Mesendoderm (in vitro differentiated cells): ENCODE measurements around the gene C3orf20.

ENCODE experiments used
- DNase-seq: peaks from one replicate; pipeline ENCODE4 v3.0.0; 2013
- H2AK5ac ChIP-seq: 2 replicates; pipeline ENCODE4 v1.6.1; 2013; ENCODE audit warnings: low read length, inconsistent platforms
- H2BK120ac ChIP-seq: 2 replicates; pipeline ENCODE4 v1.6.1; 2013; ENCODE audit warnings: low read depth, mild to moderate bottlenecking, low read length, moderate library complexity, mixed read lengths
- H2BK15ac ChIP-seq: replicated peaks from 2 replicates; pipeline ENCODE4 v1.6.1; 2013; ENCODE audit warnings: low read depth, mild to moderate bottlenecking, moderate library complexity
- H2BK5ac ChIP-seq: 2 replicates; pipeline ENCODE4 v1.6.1; 2013; ENCODE audit warnings: low read length, inconsistent platforms
- H3K18ac ChIP-seq: 2 replicates; pipeline ENCODE4 v1.6.1; 2013; ENCODE audit warnings: mild to moderate bottlenecking, low read length, mixed read lengths
- H3K23ac ChIP-seq: one replicate; pipeline ENCODE4 v1.6.1; 2013; ENCODE audit warnings: low read length
- H3K27ac ChIP-seq: 2 replicates; pipeline ENCODE4 v1.5.1; 2013; ENCODE audit warnings: low read depth, mild to moderate bottlenecking, inconsistent platforms, low read length, moderate library complexity
- H3K27me3 ChIP-seq: 2 replicates; pipeline ENCODE4 v1.6.1; 2013; ENCODE audit warnings: low read length, control low read depth, mild to moderate bottlenecking, inconsistent platforms; ENCODE audit not compliant: insufficient read depth, poor library complexity
- H3K36me3 ChIP-seq: 2 replicates; pipeline ENCODE4 v1.6.1; 2013; ENCODE audit warnings: low read length, inconsistent platforms; ENCODE audit not compliant: control insufficient read depth, insufficient read depth
- H3K4ac ChIP-seq: one replicate; pipeline ENCODE4 v1.6.1; 2013; ENCODE audit warnings: low read depth, mild to moderate bottlenecking, low read length, moderate library complexity
- H3K4me1 ChIP-seq: 2 replicates; pipeline ENCODE4 v1.6.1; 2013; ENCODE audit warnings: low read depth, low read length, inconsistent platforms; ENCODE audit not compliant: control insufficient read depth
- H3K4me2 ChIP-seq: 2 replicates; pipeline ENCODE4 v1.6.1; 2013; ENCODE audit warnings: low read length
- H3K4me3 ChIP-seq: 2 replicates; pipeline ENCODE4 v1.5.1; 2013; ENCODE audit warnings: mild to moderate bottlenecking, low read length
- H3K56ac ChIP-seq: one replicate; pipeline ENCODE4 v1.6.1; 2013; ENCODE audit warnings: low read length
- H3K79me1 ChIP-seq: 2 replicates; pipeline ENCODE4 v1.6.1; 2013; ENCODE audit warnings: low read length, inconsistent platforms
- H3K79me2 ChIP-seq: 2 replicates; pipeline ENCODE4 v1.6.1; 2013; ENCODE audit warnings: mild to moderate bottlenecking, low read length; ENCODE audit not compliant: control insufficient read depth, insufficient read depth
- H3K9ac ChIP-seq: 2 replicates; pipeline ENCODE4 v1.6.1; 2013; ENCODE audit warnings: low read length, inconsistent platforms
- H4K5ac ChIP-seq: one replicate; pipeline ENCODE4 v1.6.1; 2013; ENCODE audit warnings: low read length
- H4K8ac ChIP-seq: one replicate; pipeline ENCODE4 v1.6.1; 2013; ENCODE audit warnings: low read depth, mild to moderate bottlenecking, control low read depth, low read length, moderate library complexity
- WGBS: extraction: QIAGEN DNeasy Blood & Tissue Kit; methylation state at CpG from one replicate; pipeline ENCODE4 v1.1.7; 2013; ENCODE audit warnings: low lambda C conversion rate, missing lambda C conversion rate; ENCODE audit not compliant: insufficient coverage; ENCODE audit errors: extremely low coverage; 5-methylcytosine and 5-hydroxymethylcytosine counted together

Gene C3orf20

GRCh38 chr3:14820156-14820555 is 145.2 kb downstream of the C3orf20 start:
- no peaks in the 10 kb centered on the region for H3K79me2 ChIP-seq
- no peak overlapping the region for H2BK120ac ChIP-seq
- DNase-seq: no peak
- H3K27ac ChIP-seq: no peak overlapping the region
- no peaks in the 10 kb centered on the region for H3K79me1 ChIP-seq
- no peak overlapping the region for H3K23ac ChIP-seq
- no peak overlapping the region for H4K5ac ChIP-seq
- H2BK15ac ChIP-seq: no peak overlapping the region
- H3K4me2 ChIP-seq: no peak overlapping the region
- no peak overlapping the region for H3K4me3 ChIP-seq
- no peak overlapping the region for H4K8ac ChIP-seq
- H3K36me3 ChIP-seq: no peaks in the 10 kb centered on the region
- H3K18ac ChIP-seq: no peak overlapping the region
- no peaks in the 10 kb centered on the region for H3K27me3 ChIP-seq
- no peak overlapping the region for H3K9ac ChIP-seq
- H3K4me1 ChIP-seq: peaks cover 6% of the 10 kb centered on the region
- no peak overlapping the region for H2AK5ac ChIP-seq
- H3K4ac ChIP-seq: no peak overlapping the region
- no peak overlapping the region for H2BK5ac ChIP-seq
- no peak overlapping the region for H3K56ac ChIP-seq
- no CpG with 5 or more reads among the region's 17 CpGs for WGBS

GRCh38 chr3:14821151-14821550 is 146.2 kb downstream of the C3orf20 start:
- Histone ChIP-seq H3K56ac (no peak overlapping the region), H3K36me3 (no peaks in the 10 kb centered on the region), H3K4ac (no peak overlapping the region), H3K79me1 (no peaks in the 10 kb centered on the region), H4K5ac (no peak overlapping the region), H2AK5ac (no peak overlapping the region), H3K4me1 (peaks cover 6% of the 10 kb centered on the region), H3K27ac (no peak overlapping the region), H2BK15ac (no peak overlapping the region), H2BK5ac (no peak overlapping the region), H3K4me2 (no peak overlapping the region), H2BK120ac (no peak overlapping the region), H3K18ac (no peak overlapping the region), H3K23ac (no peak overlapping the region), H3K9ac (no peak overlapping the region), H3K27me3 (no peaks in the 10 kb centered on the region), H4K8ac (no peak overlapping the region), H3K4me3 (no peak overlapping the region), H3K79me2 (no peaks in the 10 kb centered on the region)
- no peak for DNase-seq
- WGBS: no CpG with 5 or more reads among the region's 16 CpGs

GRCh38 chr3:14822134-14822533 is 147.2 kb downstream of the C3orf20 start:
- Histone ChIP-seq H3K27me3 (no peaks in the 10 kb centered on the region), H3K23ac (no peak overlapping the region), H3K4me1 (peaks cover 6% of the 10 kb centered on the region), H2AK5ac (no peak overlapping the region), H3K9ac (no peak overlapping the region), H2BK15ac (no peak overlapping the region), H3K79me2 (no peaks in the 10 kb centered on the region), H3K36me3 (no peaks in the 10 kb centered on the region), H3K18ac (no peak overlapping the region), H3K79me1 (no peaks in the 10 kb centered on the region), H2BK120ac (no peak overlapping the region), H3K4me2 (no peak overlapping the region), H2BK5ac (no peak overlapping the region), H3K56ac (no peak overlapping the region), H4K5ac (no peak overlapping the region), H3K4ac (no peak overlapping the region), H4K8ac (no peak overlapping the region), H3K27ac (no peak overlapping the region), H3K4me3 (no peak overlapping the region)
- no peak for DNase-seq
- WGBS: no CpG with 5 or more reads among the region's 3 CpGs
